ENCODE data around the gene PARD3.

DNA sequence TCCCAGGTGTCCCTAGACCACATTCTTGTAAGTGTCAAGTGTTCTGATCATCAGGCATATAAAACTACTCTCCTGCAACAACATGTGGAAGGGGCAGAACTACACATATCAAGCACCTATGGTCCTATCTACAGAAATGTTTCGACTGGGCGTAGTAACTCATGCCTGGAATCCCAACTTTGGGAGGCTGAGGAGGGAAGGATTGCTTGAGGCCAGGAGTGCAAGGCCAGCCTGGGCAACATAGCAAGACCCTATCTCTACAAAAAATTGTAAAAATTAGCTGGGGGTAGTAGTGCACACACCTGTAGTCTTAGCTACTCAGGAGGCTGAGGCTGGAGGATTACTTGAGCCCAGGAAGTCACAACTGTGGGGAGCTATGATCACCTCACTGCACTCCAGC lies 244.2 kb downstream of the PARD3 start:
- TF ChIP-seq, protein P1, sequence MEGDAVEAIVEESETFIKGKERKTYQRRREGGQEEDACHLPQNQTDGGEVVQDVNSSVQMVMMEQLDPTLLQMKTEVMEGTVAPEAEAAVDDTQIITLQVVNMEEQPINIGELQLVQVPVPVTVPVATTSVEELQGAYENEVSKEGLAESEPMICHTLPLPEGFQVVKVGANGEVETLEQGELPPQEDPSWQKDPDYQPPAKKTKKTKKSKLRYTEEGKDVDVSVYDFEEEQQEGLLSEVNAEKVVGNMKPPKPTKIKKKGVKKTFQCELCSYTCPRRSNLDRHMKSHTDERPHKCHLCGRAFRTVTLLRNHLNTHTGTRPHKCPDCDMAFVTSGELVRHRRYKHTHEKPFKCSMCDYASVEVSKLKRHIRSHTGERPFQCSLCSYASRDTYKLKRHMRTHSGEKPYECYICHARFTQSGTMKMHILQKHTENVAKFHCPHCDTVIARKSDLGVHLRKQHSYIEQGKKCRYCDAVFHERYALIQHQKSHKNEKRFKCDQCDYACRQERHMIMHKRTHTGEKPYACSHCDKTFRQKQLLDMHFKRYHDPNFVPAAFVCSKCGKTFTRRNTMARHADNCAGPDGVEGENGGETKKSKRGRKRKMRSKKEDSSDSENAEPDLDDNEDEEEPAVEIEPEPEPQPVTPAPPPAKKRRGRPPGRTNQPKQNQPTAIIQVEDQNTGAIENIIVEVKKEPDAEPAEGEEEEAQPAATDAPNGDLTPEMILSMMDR (IDR thresholded peaks at IDR 0.05): no peak
- no peak for TF ChIP-seq POLR2A (IDR thresholded peaks at IDR 0.05)
